NCI-H526 treated with DMSO at 0.1 percent for 48 hours (cell line): ENCODE results near the gene NEIL3.

Experiments used
- DNase-seq: peaks from one replicate; lab custom pipeline; 2025; lab: John Stamatoyannopoulos, UW

Gene NEIL3

GRCh38 chr4:177371461-177371860 lies 61.8 kb downstream of the NEIL3 start:
- DNase-seq: no peak

- no peak for DNase-seq
These were observed 65.3 kb downstream of the NEIL3 start for GRCh38 chr4:177374966-177375365.

- no peak for DNase-seq
These were observed 65.7 kb downstream of the NEIL3 start for GRCh38 chr4:177375372-177375771.

- no peak for DNase-seq
These were observed 66.3 kb downstream of the NEIL3 start for GRCh38 chr4:177376024-177376423.

DNA sequence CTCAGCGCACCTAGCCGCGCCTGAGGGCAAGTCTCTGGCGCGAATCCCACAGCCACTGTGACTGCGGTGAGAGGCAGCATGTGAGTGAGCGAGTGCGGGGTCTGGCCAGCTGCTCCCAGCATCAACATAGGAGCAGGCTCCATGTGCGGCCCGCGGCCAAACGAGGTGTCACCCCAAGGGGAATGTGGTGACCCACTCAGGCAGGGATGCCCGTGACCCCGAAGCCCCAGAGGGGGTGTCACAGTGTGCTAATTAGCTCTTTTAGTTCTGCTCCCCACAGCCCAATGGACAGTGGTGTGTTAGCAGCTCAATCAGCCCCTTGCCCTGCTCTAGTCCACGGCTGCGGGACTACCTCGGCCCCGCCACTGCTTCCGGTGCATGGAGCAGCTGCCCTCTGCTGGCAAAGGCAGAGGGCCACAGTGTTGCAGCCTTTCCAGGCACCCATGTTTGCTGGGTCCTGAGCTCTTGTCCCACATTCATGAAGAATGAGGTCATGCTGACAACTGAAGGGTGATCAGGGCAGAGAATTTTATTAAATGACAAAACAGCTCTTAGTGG lies 71.1 kb downstream of the NEIL3 start:
- DNase-seq: no peak

GRCh38 chr4:177381762-177382310 lies 72.2 kb downstream of the NEIL3 start:
- DNase-seq: no peak

- no peak for DNase-seq
These were observed 75.3 kb downstream of the NEIL3 start for GRCh38 chr4:177384856-177385397.

GRCh38 chr4:177385576-177386277 lies 76.1 kb downstream of the NEIL3 start:
- DNase-seq: no peak

- DNase-seq: no peak
These were observed 76.7 kb downstream of the NEIL3 start for GRCh38 chr4:177386278-177386815.

DNA sequence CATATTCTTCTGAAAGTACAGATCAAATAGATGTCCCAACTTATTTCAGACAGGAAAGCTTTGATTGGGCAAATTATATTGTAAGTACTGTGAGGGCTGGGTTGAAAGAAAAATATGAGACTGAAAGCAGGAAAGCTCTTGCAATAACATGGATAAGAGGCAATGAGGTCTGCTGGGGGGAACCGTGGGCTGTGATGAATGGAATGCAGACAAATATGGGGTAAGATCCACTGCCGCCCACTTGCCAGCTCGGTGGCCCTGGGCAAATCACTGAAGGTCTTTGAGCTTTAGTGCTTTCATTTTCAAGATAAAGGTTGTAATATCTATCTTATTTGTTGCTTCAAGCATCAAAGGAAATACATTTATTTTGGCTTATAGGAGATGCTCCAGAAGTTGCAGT lies 81.6 kb downstream of the NEIL3 start:
- DNase-seq: no peak

- DNase-seq: no peak
These were observed 82.3 kb downstream of the NEIL3 start for GRCh38 chr4:177391953-177392352.

DNA sequence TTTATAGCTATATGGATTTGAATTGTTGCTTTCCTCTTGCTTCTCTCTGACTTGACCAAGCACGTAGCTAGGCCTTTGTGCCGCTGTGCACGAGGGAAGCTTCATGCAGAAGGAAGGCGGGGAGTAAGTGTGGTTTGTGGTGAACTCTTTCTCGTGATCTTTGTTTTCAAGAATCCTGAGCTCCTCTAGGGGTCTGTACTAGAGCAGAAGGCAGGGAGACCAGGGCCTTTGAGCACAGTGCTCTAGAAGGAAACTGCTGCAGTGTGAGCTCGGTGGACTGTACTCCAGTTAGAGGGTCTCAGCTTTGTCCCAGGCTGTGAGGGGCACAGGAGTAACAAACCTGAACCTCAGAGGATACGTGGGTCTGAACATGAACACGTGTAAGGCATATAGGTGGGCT lies 83.6 kb downstream of the NEIL3 start:
- no peak for DNase-seq

- DNase-seq: no peak
These were observed 86.7 kb downstream of the NEIL3 start for GRCh38 chr4:177396352-177396751.

DNA sequence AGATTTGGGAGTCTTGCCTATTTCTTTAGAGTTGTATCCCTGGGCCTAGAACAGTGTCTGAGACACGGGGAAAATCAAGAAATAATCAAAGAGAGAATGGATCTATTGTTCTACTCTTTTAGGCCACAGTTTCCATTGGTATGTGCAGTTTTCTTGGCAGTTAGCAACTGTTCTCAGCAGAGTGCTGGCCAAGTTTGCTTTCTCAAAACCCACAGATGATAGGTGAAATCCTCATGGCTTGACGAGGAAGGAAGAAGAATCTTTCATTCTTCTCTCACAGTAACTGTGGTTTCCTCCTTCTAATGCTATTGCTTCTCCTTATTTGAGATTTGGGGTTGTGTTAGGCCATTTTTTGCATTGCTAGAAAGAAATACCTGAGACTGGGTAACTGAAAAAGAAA lies 90.4 kb downstream of the NEIL3 start:
- no peak for DNase-seq

GRCh38 chr4:177401658-177402273 lies 92.1 kb downstream of the NEIL3 start:
- no peak for DNase-seq

- DNase-seq: no peak
These were observed 94.1 kb downstream of the NEIL3 start for GRCh38 chr4:177403746-177404145.

- DNase-seq: no peak
These were observed 94.7 kb downstream of the NEIL3 start for GRCh38 chr4:177404342-177404741.

- no peak for DNase-seq
These were observed 95.3 kb downstream of the NEIL3 start for GRCh38 chr4:177404986-177405385.

DNA sequence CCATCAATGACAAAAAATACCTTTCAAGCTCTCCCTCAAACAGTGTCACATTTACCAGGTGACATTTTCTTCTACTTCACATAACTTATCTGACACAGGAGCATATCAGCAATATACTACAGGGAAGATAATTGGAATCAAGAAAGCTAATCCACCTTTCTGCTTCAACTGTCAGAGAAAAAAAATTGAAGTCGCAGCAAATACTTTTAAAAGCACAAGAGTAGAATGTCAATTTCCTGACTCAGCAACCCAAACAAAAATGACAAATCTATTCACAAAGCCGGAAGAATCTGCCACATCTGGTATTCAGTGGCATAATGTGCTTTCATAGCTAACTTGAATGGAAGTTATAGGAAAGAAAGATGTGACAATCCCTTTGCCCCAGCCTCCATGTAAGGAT lies 95.8 kb downstream of the NEIL3 start:
- no peak for DNase-seq

- no peak for DNase-seq
These were observed 98.3 kb downstream of the NEIL3 start for GRCh38 chr4:177408023-177408422.

GRCh38 chr4:177410566-177410965 lies 100.9 kb downstream of the NEIL3 start:
- no peak for DNase-seq

DNA sequence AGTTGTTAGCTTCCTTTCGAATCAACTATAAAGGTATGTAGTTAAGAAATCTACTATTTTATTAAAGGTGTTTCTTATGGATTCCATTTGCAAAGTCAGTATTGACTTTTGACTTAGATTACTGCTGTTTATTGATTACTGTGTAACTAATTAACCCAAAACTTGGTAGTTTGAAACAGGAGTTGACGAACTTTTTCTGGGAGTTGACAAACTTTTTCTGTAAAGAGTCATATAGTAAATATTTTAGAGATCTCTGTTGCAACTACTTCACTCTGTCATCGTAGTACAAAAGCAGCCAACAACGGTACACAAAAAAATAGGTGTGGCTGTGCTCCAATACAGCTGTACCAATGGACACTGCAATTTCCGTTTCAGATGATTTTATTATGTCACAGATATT lies 102.3 kb downstream of the NEIL3 start:
- no peak for DNase-seq
